Hematopoietic multipotent progenitor cell treated with erythropoietin and hydrocortisone succinate and interleukin-3 and kit ligand, for 6 days (in vitro differentiated cells): ENCODE measurements around the gene HOXD3.

Experiments
- DNase-seq: peaks from one replicate; pipeline ENCODE4 v3.0.0-alpha.2; 2015

Gene HOXD3

GRCh38 chr2:176156807-176157498 is at the start of gene HOXD3:
TSS of gene HOXD3 (plus strand) at chr2:176157307. CDS start at chr2:176169115, 11,808 bp downstream.
- DNase-seq: no peak

DNA sequence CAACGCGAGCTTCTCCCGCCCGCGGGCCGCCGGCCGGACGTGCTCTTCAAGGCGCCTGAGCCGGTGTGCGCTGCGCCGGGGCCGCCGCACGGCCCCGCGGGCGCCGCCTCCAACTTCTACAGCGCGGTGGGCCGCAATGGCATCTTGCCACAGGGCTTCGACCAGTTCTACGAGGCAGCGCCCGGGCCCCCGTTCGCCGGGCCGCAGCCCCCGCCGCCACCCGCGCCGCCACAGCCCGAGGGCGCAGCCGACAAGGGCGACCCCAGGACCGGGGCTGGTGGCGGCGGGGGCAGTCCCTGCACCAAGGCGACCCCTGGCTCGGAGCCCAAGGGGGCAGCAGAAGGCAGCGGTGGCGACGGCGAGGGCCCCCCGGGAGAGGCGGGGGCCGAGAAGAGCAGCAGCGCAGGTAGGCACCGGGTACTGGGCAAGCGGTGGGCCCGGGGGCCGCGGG is 49.4 kb upstream of the HOXD3 start:
- no peak for DNase-seq

DNA sequence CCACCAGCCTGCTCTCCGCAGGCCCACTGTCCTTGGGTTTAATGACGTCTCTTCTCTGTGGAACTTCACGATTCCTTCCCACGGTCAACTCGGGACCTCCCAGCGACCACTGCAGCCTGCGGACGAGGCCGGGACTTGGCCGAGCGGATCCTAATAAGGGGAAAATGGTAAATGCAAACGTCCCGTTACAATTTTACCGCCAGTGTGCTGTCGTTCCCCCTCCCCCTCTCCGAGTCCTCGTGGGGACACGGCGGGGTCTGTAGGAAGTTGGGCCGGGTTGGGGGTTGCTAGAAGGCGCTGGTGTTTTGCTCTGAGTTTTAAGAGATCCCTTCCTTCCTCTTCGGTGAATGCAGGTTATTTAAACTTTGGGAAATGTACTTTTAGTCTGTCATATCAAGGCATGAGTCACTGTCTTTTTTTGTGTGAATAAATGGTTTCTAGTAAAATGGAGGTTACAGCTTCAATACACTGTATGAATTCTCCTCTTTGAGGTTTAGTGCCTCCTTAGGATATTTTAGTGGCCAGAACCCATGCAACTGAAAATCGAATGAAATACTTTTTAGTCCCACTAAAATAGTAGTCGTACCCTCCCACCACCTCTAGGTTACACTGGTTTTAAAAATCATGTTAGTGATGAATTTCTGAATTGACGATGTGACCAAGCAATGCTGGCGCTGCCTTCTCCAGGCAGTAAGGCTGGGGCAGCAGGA is 47.8 kb upstream of the HOXD3 start:
- no peak for DNase-seq

DNA sequence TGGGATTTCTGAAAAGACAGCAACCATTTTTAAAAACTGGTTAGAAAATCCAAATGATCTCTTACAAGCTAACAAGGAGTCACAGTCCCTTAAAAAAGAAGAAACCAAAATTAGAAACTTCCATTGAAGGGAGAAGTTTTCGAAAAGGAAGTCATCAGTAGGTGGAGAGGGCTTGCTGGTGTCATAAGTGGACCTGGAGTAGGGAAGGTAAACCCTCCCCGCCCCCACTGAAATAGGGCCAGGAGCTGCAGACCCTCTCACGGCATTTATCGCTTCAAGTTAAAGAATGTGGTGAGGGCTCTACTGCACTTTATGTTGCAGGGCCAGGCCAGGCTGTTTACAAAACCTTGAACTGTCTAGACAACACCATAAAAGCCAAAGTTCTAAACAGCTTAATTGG is 47.2 kb upstream of the HOXD3 start:
- no peak for DNase-seq

DNA sequence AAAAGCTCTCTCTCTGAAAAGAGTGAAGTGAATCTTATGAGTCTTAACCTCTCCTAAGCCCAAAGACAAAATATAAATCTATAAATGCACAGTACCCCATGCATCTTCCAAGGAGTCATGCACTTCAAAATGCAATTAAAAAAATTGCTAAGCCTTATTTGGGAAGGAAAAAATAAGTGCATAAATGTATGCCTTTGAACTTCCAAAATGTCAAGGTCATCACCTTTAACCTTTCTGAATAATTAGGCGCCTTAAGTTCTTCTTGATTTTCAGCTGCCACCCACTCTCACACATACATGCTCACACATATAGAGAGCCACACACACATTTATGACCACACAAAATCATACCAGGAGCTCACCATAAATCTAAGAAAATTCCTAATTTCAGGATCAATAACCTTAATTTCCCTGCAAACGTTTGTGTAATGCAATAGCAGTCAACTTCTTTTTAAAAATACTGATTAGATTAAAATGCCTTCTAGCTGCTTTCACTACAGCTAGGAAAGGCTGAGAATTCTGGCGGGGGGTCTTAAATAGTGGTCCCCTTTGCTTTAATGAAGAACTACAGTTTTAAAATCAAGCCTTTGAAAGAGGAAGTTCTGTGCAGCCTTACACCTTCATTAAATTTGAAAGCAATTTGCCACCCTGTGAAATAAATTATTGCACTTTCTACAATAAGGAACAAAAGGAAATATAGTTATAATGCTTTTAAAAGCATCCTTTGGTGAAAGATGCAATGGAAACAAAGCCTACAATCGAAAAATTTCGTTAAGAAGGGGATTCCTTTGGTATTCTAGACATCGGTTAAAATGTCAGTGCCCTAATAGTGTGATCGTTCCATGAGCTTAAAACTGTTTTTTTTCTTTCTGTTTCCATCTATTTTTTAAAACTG is 46.4 kb upstream of the HOXD3 start:
- no peak for DNase-seq

GRCh38 chr2:176111309-176111663 is 45.8 kb upstream of the HOXD3 start:
- DNase-seq: peak; percentile 73

- DNase-seq: no peak
Measured at GRCh38 chr2:176111846-176112374, 45.2 kb upstream of the HOXD3 start.

- no peak for DNase-seq
Measured at GRCh38 chr2:176112375-176113302, 44.5 kb upstream of the HOXD3 start.

- DNase-seq: no peak
Measured at GRCh38 chr2:176114120-176114929, 42.8 kb upstream of the HOXD3 start.

DNA sequence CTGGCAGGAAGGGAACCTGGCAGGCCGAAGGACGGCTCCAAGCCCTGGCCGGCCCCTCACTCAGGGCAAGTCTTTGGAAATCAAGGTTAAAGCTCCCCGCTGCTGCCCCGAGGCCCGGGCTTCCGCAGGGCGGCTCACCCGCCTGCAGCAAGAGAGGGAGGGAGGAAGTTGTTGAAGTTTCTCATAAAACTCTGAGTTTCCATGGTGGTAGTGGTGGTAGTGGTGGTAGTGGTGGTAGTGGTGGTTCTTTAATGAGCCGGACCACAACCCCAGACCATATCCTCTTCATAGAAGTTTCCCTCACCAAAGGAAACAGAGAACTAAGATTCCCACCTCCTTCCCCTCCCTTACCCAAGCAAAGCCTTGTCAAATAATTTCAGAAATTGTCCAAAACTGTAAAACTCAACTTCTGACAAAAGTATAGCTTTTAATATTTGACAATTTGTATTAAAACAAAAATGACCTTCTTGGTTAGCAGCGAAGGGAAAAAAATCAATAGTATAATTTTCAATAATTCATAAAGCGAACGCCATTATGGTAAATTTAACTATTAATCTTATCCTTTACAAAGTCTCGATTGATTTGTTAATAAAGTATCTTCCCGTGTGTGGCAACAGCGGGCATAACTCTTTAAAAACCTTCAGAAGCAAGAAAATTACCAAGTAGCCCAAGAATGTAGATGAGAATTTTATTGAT is 42.0 kb upstream of the HOXD3 start:
- DNase-seq: no peak

- DNase-seq: no peak
Measured at GRCh38 chr2:176115883-176116813, 41.0 kb upstream of the HOXD3 start, which contains the start of gene HOXD10. TSS of gene HOXD10 (plus strand) at chr2:176116778. CDS start at chr2:176116834, 56 bp downstream.

GRCh38 chr2:176117162-176117822 is 39.8 kb upstream of the HOXD3 start:
- DNase-seq: no peak

- DNase-seq: no peak
Measured at GRCh38 chr2:176117823-176118371, 39.2 kb upstream of the HOXD3 start.

DNA sequence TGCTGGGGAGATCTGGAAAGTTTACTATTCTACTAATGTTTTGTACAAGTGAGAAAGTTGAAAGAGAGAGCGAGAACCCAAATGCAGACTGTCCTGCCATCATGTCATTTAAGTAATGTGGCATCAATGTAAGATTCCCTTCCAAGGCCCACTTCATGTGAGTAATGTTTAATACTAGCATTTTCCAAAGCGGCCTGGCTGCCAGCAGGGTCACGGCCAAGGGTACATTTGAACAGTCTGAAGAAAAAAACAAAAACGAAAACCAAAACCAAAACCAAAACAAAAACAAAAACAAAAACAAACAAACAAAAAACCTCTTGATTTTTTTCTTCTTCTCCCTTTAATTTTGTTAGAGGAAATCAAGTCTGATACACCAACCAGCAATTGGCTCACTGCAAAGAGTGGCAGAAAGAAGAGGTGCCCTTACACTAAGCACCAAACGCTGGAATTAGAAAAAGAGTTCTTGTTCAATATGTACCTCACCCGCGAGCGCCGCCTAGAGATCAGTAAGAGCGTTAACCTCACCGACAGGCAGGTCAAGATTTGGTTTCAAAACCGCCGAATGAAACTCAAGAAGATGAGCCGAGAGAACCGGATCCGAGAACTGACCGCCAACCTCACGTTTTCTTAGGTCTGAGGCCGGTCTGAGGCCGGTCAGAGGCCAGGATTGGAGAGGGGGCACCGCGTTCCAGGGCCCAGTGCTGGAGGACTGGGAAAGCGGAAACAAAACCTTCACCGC is 38.3 kb upstream of the HOXD3 start:
- DNase-seq: peak; percentile 67

GRCh38 chr2:176120364-176121189 is 36.5 kb upstream of the HOXD3 start:
- DNase-seq: no peak

DNA sequence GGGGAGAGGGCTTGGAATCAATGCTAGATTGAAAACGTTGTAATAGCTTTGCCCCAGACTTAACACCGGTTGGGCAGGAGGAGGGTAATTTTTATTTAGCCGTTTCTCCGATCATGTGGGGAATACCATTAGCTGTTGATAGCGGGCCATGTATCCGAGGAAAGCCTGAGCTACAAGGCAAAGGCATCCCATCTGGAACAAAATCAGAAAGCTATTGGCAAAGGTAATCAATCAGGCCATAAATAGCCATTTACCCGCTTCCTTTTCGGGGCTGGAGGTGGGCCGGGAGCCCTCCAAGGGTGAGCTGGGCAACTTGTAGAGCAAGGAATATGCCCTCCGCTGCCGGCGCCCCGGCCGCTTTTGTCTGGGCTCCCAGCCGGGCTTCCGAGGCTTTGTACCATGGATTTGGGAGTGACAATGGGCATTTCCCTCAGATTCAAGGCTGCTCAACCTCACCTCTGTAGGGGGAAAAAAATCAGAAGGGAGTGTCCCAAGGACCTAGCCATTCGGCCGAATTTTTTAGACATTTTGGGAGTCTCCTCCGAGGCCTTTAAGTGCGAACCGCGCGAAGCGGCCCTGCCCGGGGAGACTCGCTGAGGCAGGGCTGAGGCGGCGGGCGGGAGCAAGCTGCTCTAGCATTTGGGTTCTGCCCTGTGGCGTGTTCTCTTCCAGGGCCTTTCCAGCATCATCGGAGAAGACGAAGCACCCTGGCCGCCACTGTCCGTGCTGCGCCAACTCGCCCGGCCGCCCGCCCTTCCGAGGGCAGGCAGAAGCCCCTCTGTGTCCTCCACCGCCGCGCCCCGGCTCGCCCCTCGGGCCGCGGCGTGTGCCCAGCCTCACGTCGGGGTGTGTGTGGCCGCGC is 35.7 kb upstream of the HOXD3 start:
- no peak for DNase-seq
